GM18858 (cell line): ENCODE data around the gene ZNF662.

Experiments used
- ATAC-seq: cut with Tn5 transposase; IDR thresholded peaks from one replicate; pipeline ENCODE4 v1.9.1; 2021; ENCODE audit not compliant: unreplicated experiment

ZNF662 gene

GRCh38 chr3:42935472-42935871 lies 29.5 kb downstream of the ZNF662 start:
- no peak for ATAC-seq

DNA sequence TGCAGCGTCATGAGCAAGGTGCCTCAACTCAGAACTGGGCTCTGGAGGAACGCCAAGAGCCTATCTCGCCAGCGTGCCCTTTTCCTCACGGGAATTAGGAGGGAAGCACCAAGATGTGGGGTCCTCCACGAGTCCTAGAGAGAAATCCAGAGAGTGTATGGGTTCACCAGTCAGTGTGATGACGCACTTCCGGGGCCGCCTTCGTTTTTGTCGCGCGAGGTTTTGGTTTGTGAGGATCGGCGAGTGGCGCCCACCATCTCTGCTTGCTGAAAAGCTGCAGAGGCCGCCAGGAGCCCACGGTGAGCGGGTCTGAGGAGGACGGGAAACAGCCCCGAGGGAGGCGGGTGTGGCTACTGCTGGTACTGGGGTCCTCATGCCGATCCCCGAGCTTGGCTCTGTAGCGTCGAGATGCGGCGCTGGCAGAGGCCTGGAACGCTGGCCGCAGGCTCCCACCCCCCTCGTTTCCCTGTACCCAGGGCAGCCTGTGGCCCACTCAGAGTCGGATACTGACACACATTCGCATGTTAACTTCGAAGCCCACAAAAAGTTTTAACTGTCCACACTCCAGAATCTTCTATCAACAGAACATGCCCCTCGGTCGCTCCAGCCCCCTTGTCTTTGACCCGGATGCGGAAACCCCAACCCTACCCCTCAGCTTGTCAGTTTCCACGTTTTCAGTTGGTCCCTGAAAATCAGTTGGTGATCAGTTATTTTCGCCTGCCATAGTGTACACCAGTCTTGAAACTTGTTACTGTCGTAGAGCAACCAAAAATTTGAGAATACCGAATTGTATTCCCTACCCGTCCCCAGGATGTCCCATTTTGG lies 30.4 kb downstream of the ZNF662 start:
- ATAC-seq: no peak

GRCh38 chr3:42937334-42937733 lies 31.4 kb downstream of the ZNF662 start:
- no peak for ATAC-seq

- no peak for ATAC-seq
These were observed 36.8 kb downstream of the ZNF662 start for GRCh38 chr3:42942693-42943092.

GRCh38 chr3:42946050-42946449 lies 40.1 kb downstream of the ZNF662 start:
- no peak for ATAC-seq

- no peak for ATAC-seq
These were observed 51.6 kb downstream of the ZNF662 start for GRCh38 chr3:42957573-42957972.

DNA sequence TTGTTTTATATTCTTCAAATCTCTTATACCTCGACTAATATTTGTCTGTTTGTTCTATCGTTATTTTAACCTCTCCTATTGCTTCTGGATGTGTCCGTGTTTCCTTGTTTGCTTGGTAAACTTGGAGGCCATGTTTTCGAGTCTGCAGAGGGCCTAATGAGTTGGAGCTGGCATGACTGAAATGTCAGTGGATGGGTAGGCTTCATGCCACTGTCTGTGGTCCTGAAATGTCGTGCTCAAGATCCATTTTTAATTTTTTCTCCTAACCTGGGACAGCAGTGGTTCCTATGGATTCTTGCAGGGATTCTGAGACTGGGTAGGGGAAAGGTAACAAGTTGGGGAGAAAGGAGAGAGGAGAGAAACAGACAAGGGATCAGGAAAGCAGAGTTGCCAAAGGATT lies 54.3 kb downstream of the ZNF662 start:
- no peak for ATAC-seq

DNA sequence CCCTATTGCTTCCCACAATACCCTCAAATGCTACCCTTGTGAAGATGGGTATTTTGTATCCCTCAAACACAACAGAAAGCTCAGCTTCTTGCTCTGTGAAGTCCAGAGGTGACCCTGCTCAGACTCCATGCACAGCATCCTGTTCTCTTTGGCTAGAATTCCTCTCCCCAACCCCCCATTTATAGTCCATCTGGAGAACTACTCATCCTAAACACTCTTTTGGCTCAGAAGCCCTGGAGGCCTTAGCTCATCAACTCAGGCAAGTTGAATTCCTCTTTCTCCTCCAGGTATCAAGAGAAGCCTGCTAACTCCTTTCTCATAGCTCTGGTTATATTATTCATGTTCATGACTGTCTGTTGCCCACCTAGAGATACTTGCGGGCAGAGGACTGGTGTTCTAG lies 54.8 kb downstream of the ZNF662 start:
- ATAC-seq: no peak

DNA sequence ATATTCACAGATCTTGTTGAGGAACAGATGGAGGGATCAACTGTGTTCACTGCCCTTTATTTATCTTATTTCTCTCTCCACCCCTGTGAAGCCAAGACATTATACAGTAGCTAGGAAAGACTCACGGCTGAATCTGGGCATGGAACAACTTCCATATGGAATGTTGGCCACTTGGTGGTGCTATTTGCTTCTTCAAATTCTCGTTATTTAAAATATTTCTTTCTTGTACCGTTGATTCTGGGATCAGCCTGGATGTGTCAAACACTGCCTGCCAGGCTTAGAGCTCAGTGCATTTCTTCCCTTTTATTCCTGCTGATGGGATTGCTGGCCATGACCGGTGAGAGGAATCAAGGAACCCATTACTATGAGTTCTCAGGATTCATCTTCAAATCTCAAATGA lies 55.7 kb downstream of the ZNF662 start:
- ATAC-seq: no peak

DNA sequence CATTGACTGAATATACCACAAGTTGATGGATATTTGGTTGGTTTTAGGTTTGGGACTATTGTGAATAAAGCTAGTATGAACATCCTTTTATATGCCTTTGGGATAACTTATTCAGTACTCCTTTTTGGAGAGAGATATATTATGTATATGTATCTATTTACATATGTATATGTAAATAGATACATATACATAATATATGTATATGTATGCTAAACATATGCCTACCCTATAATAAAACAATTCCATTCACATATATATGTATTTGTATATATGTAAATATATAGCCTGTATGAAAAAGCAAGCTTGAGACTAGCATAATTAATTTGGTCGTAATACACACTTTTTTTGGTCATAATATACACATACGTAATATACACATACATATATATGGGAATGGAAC lies 57.3 kb downstream of the ZNF662 start:
- no peak for ATAC-seq

GRCh38 chr3:42964266-42964665 lies 58.3 kb downstream of the ZNF662 start:
- no peak for ATAC-seq
